Mesenchymal stem cell (in vitro differentiated cells and primary cell): Measurements from ENCODE around the gene HES7.

Source experiments
- DNase-seq: peaks from one replicate; pipeline ENCODE4 v3.0.0-alpha.2; 2013
- H2AFZ ChIP-seq: one replicate; pipeline ENCODE4 v1.6.1; 2013; ENCODE audit warnings: low read depth, mild to moderate bottlenecking, control low read depth, inconsistent platforms, low read length, moderate library complexity
- H2AK5ac ChIP-seq: 2 replicates; pipeline ENCODE4 v1.6.1; 2013; ENCODE audit warnings: low read length, moderate library complexity, mild to moderate bottlenecking, inconsistent platforms; ENCODE audit not compliant: severe bottlenecking
- H2BK120ac ChIP-seq: one replicate; pipeline ENCODE4 v1.6.1; 2013; ENCODE audit warnings: low read depth, mild to moderate bottlenecking, inconsistent platforms, low read length, moderate library complexity
- H2BK12ac ChIP-seq, 2 experiments: one replicate each; pipeline ENCODE4 v1.6.1; 2013; ENCODE audit warnings: inconsistent platforms in 2 of 2, low read length in 2 of 2, mild to moderate bottlenecking in 2 of 2, moderate library complexity in 2 of 2, control low read depth in 1 of 2
- H2BK15ac ChIP-seq: one replicate; pipeline ENCODE4 v1.6.1; 2013; ENCODE audit warnings: mild to moderate bottlenecking, low read depth, inconsistent platforms; ENCODE audit not compliant: poor library complexity, severe bottlenecking
- H2BK5ac ChIP-seq: 2 replicates; pipeline ENCODE4 v1.6.1; 2013; ENCODE audit warnings: low read depth, mild to moderate bottlenecking, low read length, control low read depth, inconsistent platforms; ENCODE audit not compliant: poor library complexity, severe bottlenecking
- H3K14ac ChIP-seq, 2 experiments: one replicate each; pipeline ENCODE4 v1.6.1; 2013; ENCODE audit warnings: inconsistent platforms in 2 of 2, low read length in 2 of 2, control low read depth in 1 of 2, mild to moderate bottlenecking in 1 of 2, moderate library complexity in 1 of 2
- H3K18ac ChIP-seq, 2 experiments: one replicate each; pipeline ENCODE4 v1.6.1; 2013; ENCODE audit warnings: inconsistent platforms in 2 of 2, low read length in 2 of 2, control low read depth in 1 of 2, low read depth in 1 of 2, mild to moderate bottlenecking in 1 of 2
- H3K23ac ChIP-seq, 2 experiments: one replicate each; pipeline ENCODE4 v1.6.1; 2013; ENCODE audit warnings: inconsistent platforms in 2 of 2, low read length in 2 of 2, mild to moderate bottlenecking in 2 of 2, moderate library complexity in 2 of 2, control low read depth in 1 of 2
- H3K27ac ChIP-seq: 2 replicates; pipeline ENCODE4 v1.5.1; 2013; ENCODE audit warnings: mild to moderate bottlenecking, moderate library complexity, low read length, control low read depth, inconsistent platforms; ENCODE audit not compliant: poor library complexity, severe bottlenecking
- H3K27me3 ChIP-seq, 2 experiments: 2 replicates each; pipeline versions ENCODE4 v1.6.1 to v1.7.0; 2013; ENCODE audit warnings: low read length in 2 of 2, mild to moderate bottlenecking in 2 of 2, moderate library complexity in 2 of 2, control low read depth in 1 of 2, inconsistent platforms in 1 of 2; ENCODE audit not compliant: control insufficient read depth in 1 of 2, insufficient read depth in 1 of 2
- H3K36me3 ChIP-seq, 2 experiments: 2 replicates each; pipeline versions ENCODE4 v1.6.1 to v1.7.0; 2013; ENCODE audit warnings: low read length in 2 of 2, control low read depth in 1 of 2, inconsistent platforms in 1 of 2, low read depth in 1 of 2, mild to moderate bottlenecking in 1 of 2; ENCODE audit not compliant: insufficient read depth in 2 of 2, control insufficient read depth in 1 of 2
- H3K4ac ChIP-seq, 2 experiments: one replicate each; pipeline ENCODE4 v1.6.1; 2013; ENCODE audit warnings: inconsistent platforms in 2 of 2, low read length in 2 of 2, mild to moderate bottlenecking in 2 of 2, moderate library complexity in 2 of 2, control low read depth in 1 of 2, low read depth in 1 of 2
- H3K4me1 ChIP-seq: 2 replicates; pipeline ENCODE4 v1.6.1; 2013; ENCODE audit warnings: low read depth, low read length, control low read depth; ENCODE audit not compliant: control insufficient read depth, insufficient read depth
- H3K4me2 ChIP-seq: 2 replicates; pipeline ENCODE4 v1.6.1; 2013; ENCODE audit warnings: low read length, mild to moderate bottlenecking, inconsistent platforms; ENCODE audit not compliant: poor library complexity, severe bottlenecking
- H3K4me3 ChIP-seq, 2 experiments: 2 replicates each; pipeline versions ENCODE4 v1.5.1 to v1.7.0; 2013; ENCODE audit warnings: low read length in 2 of 2, mild to moderate bottlenecking in 2 of 2, control low read depth in 1 of 2, low read depth in 1 of 2; ENCODE audit not compliant: insufficient read depth in 1 of 2
- H3K79me1 ChIP-seq: replicated peaks from 2 replicates; pipeline ENCODE4 v1.6.1; 2013; ENCODE audit warnings: mild to moderate bottlenecking, control low read depth, low read length, inconsistent platforms; ENCODE audit not compliant: poor library complexity, severe bottlenecking
- H3K9ac ChIP-seq: 2 replicates; pipeline ENCODE4 v1.7.0; 2013; ENCODE audit warnings: mild to moderate bottlenecking, low read length, moderate library complexity
- H3K9me3 ChIP-seq: 2 replicates; pipeline ENCODE4 v1.7.0; 2013; ENCODE audit warnings: mild to moderate bottlenecking, low read length; ENCODE audit not compliant: control insufficient read depth
- H4K8ac ChIP-seq: one replicate; pipeline ENCODE4 v1.6.1; 2013; ENCODE audit warnings: inconsistent platforms, mild to moderate bottlenecking, low read length, moderate library complexity
- H4K91ac ChIP-seq: one replicate; pipeline ENCODE4 v1.6.1; 2013; ENCODE audit warnings: mild to moderate bottlenecking, low read length, inconsistent platforms
- WGBS: methylation state at CpG from one replicate; pipeline ENCODE4 v1.1.7; 2013; ENCODE audit warnings: mixed read lengths; 5-methylcytosine and 5-hydroxymethylcytosine counted together

The HES7 gene

DNA sequence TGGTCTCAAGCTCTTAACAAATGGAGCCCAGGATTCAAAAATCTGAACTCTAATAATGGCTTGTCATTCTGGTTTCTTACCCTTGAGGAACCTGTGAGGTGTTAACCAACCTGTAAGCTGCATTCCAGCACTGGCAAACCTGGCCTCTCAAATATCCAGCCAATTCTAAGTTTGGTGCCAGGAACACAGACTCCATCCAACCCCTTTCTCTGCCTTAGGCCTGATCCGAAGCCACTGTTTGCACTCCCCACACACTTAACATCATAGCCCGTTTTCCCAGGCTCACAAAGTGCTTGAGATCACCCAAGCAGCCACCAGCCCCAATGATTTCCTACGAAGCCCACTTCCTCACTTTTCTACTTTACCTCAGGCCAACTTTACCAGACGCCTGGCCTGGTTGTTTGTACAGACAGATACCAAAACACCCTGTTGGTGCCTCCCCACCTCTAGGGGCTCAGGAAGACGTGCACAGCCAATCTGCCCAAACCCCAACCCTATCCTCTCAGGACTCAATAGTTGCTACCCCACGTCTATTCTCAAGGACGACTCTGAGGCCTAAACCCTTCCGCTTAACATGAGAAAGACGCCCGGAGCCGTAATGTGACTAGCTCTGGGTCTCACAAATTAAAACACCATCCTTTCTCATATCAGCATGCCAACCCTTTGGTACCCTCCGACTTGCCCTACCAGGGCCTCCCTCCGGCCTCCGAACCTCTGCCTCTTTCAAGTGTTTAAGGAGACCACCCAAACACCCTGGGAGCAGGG, 31.5 kb upstream of the HES7 start:
- Histone ChIP-seq H3K9me3 (no peaks in the 10 kb centered on the region), H3K4me3 (peak overlapping the region; percentile 63 to 92), H2BK12ac (peak overlapping the region; percentile 15 to 86), H4K91ac (peak overlapping the region; percentile 76), H2BK120ac (peak overlapping the region; percentile 83), H2BK5ac (no peak overlapping the region), H3K18ac (peak overlapping the region; percentile 37 to 92), H4K8ac (peak overlapping the region; percentile 69), H3K9ac (peak overlapping the region; percentile 98), H3K14ac (no peak overlapping the region), H2BK15ac (peak overlapping the region; percentile 98), H3K4ac (peak overlapping the region; percentile 78 to 85), H3K79me1 (peaks cover 25% of the 10 kb centered on the region), H3K23ac (no peak overlapping the region), H3K36me3 (peaks cover 10 to 19% of the 10 kb centered on the region in 2 experiments), H3K4me1 (peaks cover 40% of the 10 kb centered on the region), H2AFZ (no peak overlapping the region), H3K4me2 (peak overlapping the region; percentile 91), H2AK5ac (peak overlapping the region; percentile 12), H3K27me3 (no peaks in the 10 kb centered on the region), H3K27ac (peak overlapping the region; percentile 55)
- DNase-seq: no peak
- WGBS: 50% methylated on average over 14 of the region's 14 CpGs

DNA sequence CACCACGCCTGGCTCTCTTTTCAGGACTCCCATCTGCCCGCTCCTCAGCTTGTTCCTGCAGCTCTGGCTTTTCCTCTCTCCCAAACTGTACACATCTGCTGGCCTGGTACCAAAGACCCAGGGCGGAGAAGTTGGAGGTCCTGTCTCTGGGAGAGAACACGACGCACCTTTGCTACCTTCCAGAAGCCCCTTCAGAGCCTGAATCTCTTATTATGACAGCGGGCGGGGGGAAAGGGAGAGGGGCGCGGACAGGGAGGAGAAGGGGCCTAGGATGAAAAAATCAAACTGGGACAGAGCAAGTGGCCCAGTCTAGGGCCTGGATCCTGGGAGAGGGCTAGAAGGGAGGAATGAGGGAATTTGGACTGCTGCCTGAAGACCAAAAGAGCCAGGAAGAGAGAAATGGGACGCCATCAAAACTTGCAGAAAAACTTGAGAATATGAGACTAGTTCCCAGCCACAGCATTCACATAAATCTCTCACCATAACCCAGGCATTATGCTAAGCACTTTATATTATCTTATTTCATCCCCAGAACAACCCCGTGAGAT, 30.8 kb upstream of the HES7 start:
- Histone ChIP-seq H3K9me3 (no peaks in the 10 kb centered on the region), H3K36me3 (peaks cover 10 to 23% of the 10 kb centered on the region in 2 experiments), H2AFZ (no peak overlapping the region), H2AK5ac (peak overlapping the region; percentile 74), H3K4me1 (peaks cover 44% of the 10 kb centered on the region), H4K8ac (peak overlapping the region; percentile 74), H3K4ac (peak overlapping the region; percentile 13 to 20), H2BK12ac (peak overlapping the region; percentile 17 to 71), H2BK15ac (peak overlapping the region; percentile 73), H4K91ac (peak overlapping the region; percentile 64), H3K4me2 (peak overlapping the region; percentile 80), H3K27me3 (no peaks in the 10 kb centered on the region), H3K4me3 (peak overlapping the region in 1 of 2 experiments; percentile 92), H2BK120ac (peak overlapping the region; percentile 65), H3K18ac (peak overlapping the region; percentile 77 to 92), H3K79me1 (peaks cover 29% of the 10 kb centered on the region), H3K9ac (peak overlapping the region; percentile 98), H3K14ac (no peak overlapping the region), H3K27ac (peak overlapping the region; percentile 89), H3K23ac (no peak overlapping the region), H2BK5ac (peak overlapping the region; percentile 54)
- no peak for DNase-seq
- 60% methylated on average over 8 of the region's 11 CpGs for WGBS

DNA sequence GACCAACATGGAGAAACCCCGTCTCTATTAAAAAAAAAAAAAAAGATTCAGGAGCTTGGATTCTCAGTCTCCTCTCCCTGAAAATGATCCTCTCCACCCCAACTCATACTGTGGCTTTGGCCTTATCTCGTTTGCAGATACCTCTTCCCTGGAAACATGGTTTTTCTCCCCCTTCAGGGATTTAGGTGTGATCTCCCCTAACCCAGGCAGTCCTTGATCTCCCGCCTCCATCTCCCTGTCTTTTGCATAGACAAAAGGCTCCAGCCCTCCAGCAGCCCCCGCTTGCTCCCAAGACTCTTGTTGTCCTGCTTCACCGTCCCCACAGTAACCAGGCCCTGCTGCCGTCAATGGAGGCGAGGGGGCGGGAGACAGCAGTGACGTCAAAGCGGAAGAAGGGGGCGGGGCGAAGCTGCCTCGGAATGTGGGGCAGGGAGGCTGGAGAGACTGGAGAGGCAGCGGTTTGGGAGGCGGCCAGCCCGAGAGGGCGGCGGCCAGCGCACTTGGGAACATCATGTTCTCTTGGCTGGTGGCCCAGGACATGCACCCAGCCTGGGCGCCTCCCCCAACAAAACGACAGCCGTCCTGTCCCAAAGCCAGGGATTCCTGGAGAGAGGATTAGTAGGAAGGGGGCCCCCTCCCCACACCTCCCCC, 30.2 kb upstream of the HES7 start:
- peak overlapping the region; percentile 10 for H2AK5ac ChIP-seq
- no peaks in the 10 kb centered on the region for H3K9me3 ChIP-seq
- peaks cover 12 to 24% of the 10 kb centered on the region in 2 experiments for H3K36me3 ChIP-seq
- DNase-seq: peak; percentile 99
- no peak overlapping the region for H4K91ac ChIP-seq
- peak overlapping the region; percentile 77 to 92 for H3K18ac ChIP-seq
- H3K23ac ChIP-seq: no peak overlapping the region
- WGBS: 2% methylated on average over 19 of the region's 22 CpGs
- peak overlapping the region; percentile 74 for H4K8ac ChIP-seq
- peak overlapping the region; percentile 78 for H2BK5ac ChIP-seq
- peak overlapping the region; percentile 61 to 71 for H2BK12ac ChIP-seq
- peaks cover 44% of the 10 kb centered on the region for H3K4me1 ChIP-seq
- H2AFZ ChIP-seq: no peak overlapping the region
- H3K4ac ChIP-seq: peak overlapping the region in 1 of 2 experiments; percentile 21
- peaks cover 30% of the 10 kb centered on the region for H3K79me1 ChIP-seq
- no peaks in the 10 kb centered on the region for H3K27me3 ChIP-seq
- H3K14ac ChIP-seq: no peak overlapping the region
- peak overlapping the region; percentile 65 for H2BK120ac ChIP-seq
- H3K4me3 ChIP-seq: peak overlapping the region in 1 of 2 experiments; percentile 92
- peak overlapping the region; percentile 73 for H2BK15ac ChIP-seq
- H3K4me2 ChIP-seq: peak overlapping the region; percentile 80
- peak overlapping the region; percentile 89 for H3K27ac ChIP-seq
- peak overlapping the region; percentile 98 for H3K9ac ChIP-seq

DNA sequence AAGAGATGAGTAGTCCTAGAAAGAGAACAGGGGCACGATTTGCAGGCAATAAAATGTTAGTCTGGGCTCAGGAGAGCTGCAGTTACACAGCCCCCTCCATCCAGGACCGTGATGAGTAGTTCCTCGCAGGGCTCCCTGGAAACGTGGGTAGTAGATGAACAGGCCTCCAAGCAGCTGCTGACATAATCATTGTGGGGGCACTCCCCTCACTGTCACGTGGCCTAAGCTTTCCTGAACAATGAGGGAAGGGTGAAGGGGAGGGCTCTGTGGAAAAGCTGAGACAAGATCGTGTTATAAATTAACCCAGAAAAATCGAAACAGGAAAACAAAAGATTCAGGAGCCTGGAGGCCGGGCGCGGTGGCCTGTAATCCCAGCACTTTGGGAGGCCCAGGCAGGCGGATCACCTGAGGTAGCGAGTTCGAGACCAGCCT, 29.6 kb upstream of the HES7 start:
- Histone ChIP-seq H3K79me1 (peaks cover 31% of the 10 kb centered on the region), H3K27ac (peak overlapping the region; percentile 89), H3K4ac (peak overlapping the region in 1 of 2 experiments; percentile 71), H3K4me1 (peaks cover 44% of the 10 kb centered on the region), H2BK5ac (no peak overlapping the region), H2BK15ac (peak overlapping the region; percentile 2), H3K27me3 (no peaks in the 10 kb centered on the region), H2BK120ac (peak overlapping the region; percentile 22), H3K9ac (peak overlapping the region; percentile 98), H3K18ac (peak overlapping the region in 1 of 2 experiments; percentile 40), H3K23ac (no peak overlapping the region), H4K8ac (no peak overlapping the region), H3K4me3 (peak overlapping the region in 1 of 2 experiments; percentile 86), H3K14ac (no peak overlapping the region), H2AFZ (no peak overlapping the region), H2BK12ac (no peak overlapping the region), H3K4me2 (no peak overlapping the region), H3K36me3 (peaks cover 16 to 27% of the 10 kb centered on the region in 2 experiments), H4K91ac (no peak overlapping the region), H2AK5ac (no peak overlapping the region), H3K9me3 (no peaks in the 10 kb centered on the region)
- DNase-seq: peak; percentile 98
- 33% methylated on average over 13 of the region's 13 CpGs for WGBS
